BJ (cell line): Measurements from ENCODE around the gene CEP112. TPM values are rescaled to one million over a fixed set of nuclear protein-coding genes. Genes with fewer than 3 reads are reported as not detected.

Experiments used
- CTCF ChIA-PET: fragments of 350-600 bp; formaldehyde crosslinking; extraction: SDS; loops from one replicate; lab custom pipeline; 2021; ENCODE audit warnings: antibody characterized with exemption, inconsistent platforms; lab: Yijun Ruan, JAX
- POLR2A ChIA-PET: fragments of 300-600 bp; sonication (Branson Sonifier 250); formaldehyde crosslinking; extraction: SDS; loops from one replicate; lab custom pipeline; 2021; ENCODE audit warnings: antibody characterized with exemption; lab: Charles Lee
- DNase-seq: peaks from one replicate; pipeline ENCODE4 v3.0.0-alpha.2; 2011; ENCODE audit warnings: low read depth
- H3K27me3 ChIP-seq: 2 replicates; pipeline ENCODE4 v1.6.0; 2011; ENCODE audit warnings: low read length; ENCODE audit not compliant: control insufficient read depth, insufficient read depth
- H3K36me3 ChIP-seq: 2 replicates; pipeline ENCODE4 v1.5.1; 2011; ENCODE audit warnings: low read length; ENCODE audit not compliant: control insufficient read depth, insufficient read depth
- H3K4me3 ChIP-seq: 2 replicates; pipeline ENCODE4 v1.5.1; 2011; ENCODE audit warnings: low read depth, mild to moderate bottlenecking, control low read depth, low read length
- CTCF ChIP-seq: IDR thresholded peaks from 2 replicates; pipeline ENCODE4 v1.5.1; 2011; ENCODE audit warnings: low read depth, mild to moderate bottlenecking, control low read depth, inconsistent platforms, low read length, moderate library complexity; ENCODE audit not compliant: insufficient read depth
- polyA plus RNA-seq: library from polyadenylated mRNA; depleted of rRNA; stranded (reverse); fragments of >200 nt; gene quantifications from 2 replicates; pipeline ENCODE4 v1.2.3, GENCODE V29; 2011

Gene CEP112
- polyA plus RNA-seq, 1 experiment = 3.3 TPM

- Histone ChIP-seq H3K36me3 (no peaks in the 10 kb centered on the region), H3K27me3 (peaks cover 3% of the 10 kb centered on the region; the same call in 1 of the 2 replicates), H3K4me3 (no peak overlapping the region)
- no peak for DNase-seq
- CTCF ChIA-PET = no interaction called here
- POLR2A ChIA-PET = no interaction called here
- TF ChIP-seq CTCF = no peak
These were observed 28.3 kb upstream of the CEP112 start for GRCh38 chr17:66220079-66220835.

GRCh38 chr17:66215529-66215911 is 23.6 kb upstream of the CEP112 start:
- CTCF ChIA-PET = interaction anchor here (1.5 to 1.7 kb wide), 2 partner anchors 8 to 658 kb away, joined by 3 to 4 read pairs; no protein-coding TSS in a partner anchor
- POLR2A ChIA-PET = no interaction called here
- DNase-seq = no peak
- Histone ChIP-seq H3K4me3 (no peak overlapping the region), H3K27me3 (peaks cover 6% of the 10 kb centered on the region), H3K36me3 (no peaks in the 10 kb centered on the region)
- no peak for TF ChIP-seq CTCF

- H3K27me3 ChIP-seq = peaks cover 4% of the 10 kb centered on the region
- TF ChIP-seq CTCF = no peak
- no peak overlapping the region for H3K4me3 ChIP-seq
- DNase-seq = no peak
- POLR2A ChIA-PET = no interaction called here
- H3K36me3 ChIP-seq = no peaks in the 10 kb centered on the region
- CTCF ChIA-PET = interaction anchor here (0.8 to 1.7 kb wide), 3 partner anchors 9 to 658 kb away, joined by 3 to 4 read pairs (median 4); no protein-coding TSS in a partner anchor
These were observed 23.1 kb upstream of the CEP112 start for GRCh38 chr17:66214884-66215528.

- DNase-seq = no peak
These were observed 19.3 kb upstream of the CEP112 start for GRCh38 chr17:66211047-66211810.

More at GRCh38 chr17:66211047-66211810, 19.3 kb upstream of the CEP112 start:
- TF ChIP-seq CTCF = no peak
- H3K36me3 ChIP-seq = no peaks in the 10 kb centered on the region
- ChIA-PET CTCF (interaction anchor here (0.8 to 1.8 kb wide), 3 partner anchors 11 to 230 kb away, joined by 3 to 14 read pairs (median 4); no protein-coding TSS in a partner anchor), POLR2A (no interaction called here)
- peaks cover 4% of the 10 kb centered on the region for H3K27me3 ChIP-seq
- no peak overlapping the region for H3K4me3 ChIP-seq
